Mesothelial cell of epicardium (in vitro differentiated cells): Measurements from ENCODE around the gene GPSM3. TPM values are rescaled to one million over a fixed set of nuclear protein-coding genes. Genes with fewer than 3 reads are reported as not detected.

Experiments
- DNase-seq, 2 experiments: peaks; one replicate each; pipeline ENCODE4 v3.0.0; 2021; ENCODE audit warnings: low spot score in 2 of 2; ENCODE audit not compliant: unreplicated experiment in 2 of 2
- H3K27ac Mint-ChIP-seq: 2 replicates; pipeline ENCODE4 v1.8.0; 2021; ENCODE audit warnings: mixed read lengths
- H3K27me3 Mint-ChIP-seq: 2 replicates; pipeline ENCODE4 v1.8.0; 2021; ENCODE audit warnings: low read depth, mixed read lengths
- H3K36me3 Mint-ChIP-seq: 2 replicates; pipeline ENCODE4 v1.8.0; 2021; ENCODE audit warnings: mixed read lengths
- H3K4me1 Mint-ChIP-seq: 2 replicates; pipeline ENCODE4 v1.8.0; 2021; ENCODE audit warnings: mixed read lengths
- H3K4me3 Mint-ChIP-seq: 2 replicates; pipeline ENCODE4 v1.8.0; 2021; ENCODE audit warnings: mild to moderate bottlenecking, moderate library complexity, mixed read lengths
- H3K9me3 Mint-ChIP-seq: 2 replicates; pipeline ENCODE4 v1.8.0; 2021; ENCODE audit warnings: mixed read lengths
- CTCF ChIP-seq: fragments of 200-600 bp; sonication (generic); IDR thresholded peaks from one replicate; pipeline ENCODE4 v1.5.0; 2021; ENCODE audit warnings: antibody characterized with exemption; ENCODE audit not compliant: unreplicated experiment
- total RNA-seq: library from RNA; stranded (reverse); gene quantifications from 3 replicates; pipeline ENCODE4 v1.2.1, GENCODE V29; 2021

GPSM3 gene
- total RNA-seq, 1 donor from 2014 or later = 7.6 TPM

- Mint-ChIP-seq H3K27me3 (peaks cover 33% of the 10 kb centered on the region), H3K36me3 (no peaks in the 10 kb centered on the region), H3K27ac (no peak within 1 kb of the TSS), H3K4me3 (no peak within 1 kb of the TSS), H3K4me1 (no peaks in the 10 kb centered on the region), H3K9me3 (no peaks in the 10 kb centered on the region)
- no peak for DNase-seq
- TF ChIP-seq CTCF = no peak
Measured at GRCh38 chr6:32223258-32224235, 31.1 kb upstream of the GPSM3 start, which contains the start of gene NOTCH4. Gene NOTCH4, minus strand, starts transcription at chr6:32224067. Its CDS starts 139 bp downstream, at chr6:32223928.

- H3K27ac Mint-ChIP-seq = no peak overlapping the region
- H3K27me3 Mint-ChIP-seq = peaks cover 38% of the 10 kb centered on the region
- DNase-seq = no peak
- H3K9me3 Mint-ChIP-seq = no peaks in the 10 kb centered on the region
- no peak overlapping the region for H3K4me3 Mint-ChIP-seq
- no peaks in the 10 kb centered on the region for H3K4me1 Mint-ChIP-seq
- no peak for TF ChIP-seq CTCF
- no peaks in the 10 kb centered on the region for H3K36me3 Mint-ChIP-seq
Measured at GRCh38 chr6:32222333-32223230, 30.1 kb upstream of the GPSM3 start.

- TF ChIP-seq CTCF = no peak
- no peak for DNase-seq
- Mint-ChIP-seq H3K36me3 (no peaks in the 10 kb centered on the region), H3K9me3 (no peaks in the 10 kb centered on the region), H3K4me1 (no peaks in the 10 kb centered on the region), H3K4me3 (no peak overlapping the region), H3K27ac (no peak overlapping the region), H3K27me3 (peaks cover 53% of the 10 kb centered on the region)
Measured at GRCh38 chr6:32220021-32220420, 27.6 kb upstream of the GPSM3 start.

- H3K36me3 Mint-ChIP-seq = no peaks in the 10 kb centered on the region
- DNase-seq = no peak
- no peak overlapping the region for H3K4me3 Mint-ChIP-seq
- H3K4me1 Mint-ChIP-seq = no peaks in the 10 kb centered on the region
- H3K27me3 Mint-ChIP-seq = peaks cover 51% of the 10 kb centered on the region
- TF ChIP-seq CTCF = no peak
- H3K9me3 Mint-ChIP-seq = no peaks in the 10 kb centered on the region
- no peak overlapping the region for H3K27ac Mint-ChIP-seq
Measured at GRCh38 chr6:32218167-32218566, 25.7 kb upstream of the GPSM3 start.

- Mint-ChIP-seq H3K9me3 (no peaks in the 10 kb centered on the region), H3K4me1 (no peaks in the 10 kb centered on the region), H3K27me3 (peaks cover 51% of the 10 kb centered on the region), H3K36me3 (no peaks in the 10 kb centered on the region), H3K4me3 (no peak overlapping the region), H3K27ac (no peak overlapping the region)
- no peak for DNase-seq
- TF ChIP-seq CTCF = no peak
Measured at GRCh38 chr6:32216998-32217397, 24.6 kb upstream of the GPSM3 start.
